HG02840 (cell line): ENCODE results near the gene MVD.
"Not testable (repeated sequence)": the region's sequence is repeated elsewhere in the genome, so short reads cannot be mapped to it uniquely, and the experiment has no call there.

ENCODE experiments used
- ATAC-seq: cut with Tn5 transposase; IDR thresholded peaks from one replicate; pipeline ENCODE4 v1.9.1; 2021; ENCODE audit warnings: mild to moderate bottlenecking, moderate library complexity, moderate number of reproducible peaks; ENCODE audit not compliant: unreplicated experiment, low FRiP score

The MVD gene

DNA sequence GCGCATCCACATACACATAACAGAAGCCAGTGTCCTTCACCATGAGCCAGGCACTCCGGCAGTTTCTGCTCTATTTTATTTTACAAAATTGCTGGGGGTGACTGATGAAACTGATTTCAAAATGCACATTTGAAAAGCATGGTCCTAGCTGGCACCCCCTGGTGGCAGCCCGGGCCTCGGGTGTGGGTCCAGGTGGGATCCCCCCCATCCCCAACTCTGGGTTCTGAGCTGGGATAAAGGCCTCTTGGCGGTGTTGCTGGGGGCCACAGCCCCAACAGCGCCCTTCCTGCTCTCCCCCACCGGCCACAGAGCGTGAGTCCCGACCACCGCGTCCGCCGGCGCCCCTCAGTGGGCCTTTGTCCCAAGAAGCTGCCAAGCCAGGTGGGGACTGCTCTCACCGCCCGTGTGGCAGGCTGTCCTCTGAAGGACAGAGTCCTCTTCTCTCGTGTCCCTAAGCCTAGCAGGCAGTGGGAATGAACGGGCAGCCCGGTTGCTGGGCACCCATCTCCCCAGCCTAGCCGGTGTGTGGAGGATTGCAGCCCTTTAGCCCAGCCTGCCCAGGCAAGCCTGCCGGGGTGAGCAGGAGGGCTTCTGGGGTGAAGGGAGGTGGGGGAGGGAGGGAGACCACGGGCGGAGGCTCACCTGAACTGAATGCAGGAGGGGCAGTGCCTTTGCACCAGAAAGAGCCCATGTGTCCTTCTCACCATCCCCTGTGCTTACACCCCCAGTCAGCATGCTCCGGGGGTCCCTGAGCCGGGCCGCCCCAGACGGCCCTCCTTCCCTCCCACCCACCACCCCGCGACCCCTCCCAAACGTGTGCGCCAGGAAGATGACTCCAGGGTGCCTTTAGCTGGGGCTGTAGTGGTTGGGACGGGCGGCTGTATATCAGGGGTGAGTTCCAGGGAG lies 22.5 kb upstream of the MVD start:
- ATAC-seq: no peak

DNA sequence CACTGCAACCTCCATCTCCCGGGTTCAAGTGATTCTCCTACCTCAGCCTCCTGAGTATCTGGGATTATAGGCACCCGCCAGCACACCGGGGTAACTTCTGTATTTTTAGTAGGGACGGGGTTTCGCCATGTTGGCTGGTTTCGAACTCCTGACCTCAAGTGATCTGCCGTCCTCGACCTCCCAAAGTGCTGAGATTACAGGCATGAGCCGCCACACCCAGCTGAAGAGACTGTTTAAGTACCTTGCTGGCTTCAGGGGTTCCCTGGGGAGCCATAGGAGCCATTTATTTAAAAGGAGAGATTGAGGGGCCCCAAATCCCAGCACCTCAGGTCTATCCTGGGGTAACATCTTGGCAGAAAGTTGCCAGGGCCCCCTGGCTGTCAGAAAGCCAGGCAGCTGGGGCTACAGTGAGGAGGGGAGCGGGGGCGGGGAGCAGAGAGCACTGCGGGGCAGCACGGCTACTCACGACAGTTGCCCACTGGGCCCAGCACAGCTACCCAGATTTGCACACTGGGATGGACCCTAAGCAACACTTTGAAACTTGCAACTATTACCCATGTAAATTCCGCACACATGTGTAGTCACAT lies 21.8 kb upstream of the MVD start:
- no peak for ATAC-seq

DNA sequence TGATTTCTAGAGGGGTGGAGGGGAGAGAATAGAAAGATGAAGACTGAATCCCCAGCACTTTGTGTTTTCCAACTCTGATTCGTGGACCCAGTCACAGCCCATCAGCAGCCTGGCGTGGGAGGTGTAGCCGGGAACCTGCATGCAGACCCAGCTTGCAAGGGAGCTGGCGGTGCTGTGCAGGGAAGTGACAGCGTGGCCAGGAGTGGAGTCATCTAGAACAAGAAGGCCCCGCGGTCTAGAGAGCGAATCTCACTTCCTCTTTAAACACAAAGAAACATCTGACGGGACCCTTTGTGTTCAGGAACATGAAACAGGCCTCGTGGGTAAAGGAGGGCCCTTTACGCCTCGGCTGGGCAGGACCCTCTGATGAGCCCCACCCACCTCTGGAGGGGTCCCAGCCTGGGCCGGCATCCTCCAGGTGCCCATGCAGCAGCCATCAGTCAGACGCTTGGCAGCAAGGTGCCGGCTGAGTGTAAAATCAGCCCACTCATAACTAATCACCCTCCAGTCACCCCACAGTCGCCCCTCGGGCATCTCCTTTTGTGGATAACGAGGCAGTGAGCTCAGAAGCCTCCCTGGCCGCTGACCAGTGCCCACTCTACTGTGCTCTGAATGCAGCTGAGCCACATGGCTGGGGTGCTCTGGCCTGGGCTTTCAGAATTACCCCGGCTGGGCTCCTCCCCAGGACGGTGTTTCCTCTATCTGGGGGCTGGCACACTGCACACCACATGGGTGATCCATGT lies 19.0 kb upstream of the MVD start:
- ATAC-seq: peak; percentile 67

DNA sequence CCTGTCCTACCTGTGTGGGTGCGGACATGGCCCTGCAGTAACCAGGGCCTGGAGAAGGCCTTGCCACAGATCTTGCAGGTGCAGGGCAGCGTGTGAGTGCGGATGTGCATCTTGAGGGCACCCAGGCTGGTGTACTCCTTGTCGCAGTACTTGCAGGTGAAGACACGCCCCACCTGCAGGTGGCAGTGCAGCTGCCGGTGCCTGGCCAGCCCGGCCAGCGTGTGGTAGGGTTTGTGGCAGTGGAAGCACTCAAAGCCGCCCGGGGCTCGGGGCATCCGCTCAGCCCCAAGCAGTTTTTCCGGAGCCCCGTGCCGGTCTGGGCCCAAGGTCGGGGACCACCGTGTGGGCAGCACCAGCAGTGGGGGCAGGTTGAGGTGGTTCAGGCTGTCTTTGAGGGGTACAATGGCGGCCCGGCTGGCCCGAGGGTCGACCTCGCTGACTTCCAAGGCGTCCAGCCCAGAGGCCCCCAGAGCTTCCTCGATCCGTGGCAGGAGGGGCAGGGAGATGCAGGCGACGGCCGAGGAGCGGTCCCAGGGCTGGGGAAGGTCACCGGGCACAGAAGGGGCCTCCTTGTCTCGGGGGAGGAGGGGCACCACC lies 18.3 kb upstream of the MVD start:
- ATAC-seq: peak; percentile 6

DNA sequence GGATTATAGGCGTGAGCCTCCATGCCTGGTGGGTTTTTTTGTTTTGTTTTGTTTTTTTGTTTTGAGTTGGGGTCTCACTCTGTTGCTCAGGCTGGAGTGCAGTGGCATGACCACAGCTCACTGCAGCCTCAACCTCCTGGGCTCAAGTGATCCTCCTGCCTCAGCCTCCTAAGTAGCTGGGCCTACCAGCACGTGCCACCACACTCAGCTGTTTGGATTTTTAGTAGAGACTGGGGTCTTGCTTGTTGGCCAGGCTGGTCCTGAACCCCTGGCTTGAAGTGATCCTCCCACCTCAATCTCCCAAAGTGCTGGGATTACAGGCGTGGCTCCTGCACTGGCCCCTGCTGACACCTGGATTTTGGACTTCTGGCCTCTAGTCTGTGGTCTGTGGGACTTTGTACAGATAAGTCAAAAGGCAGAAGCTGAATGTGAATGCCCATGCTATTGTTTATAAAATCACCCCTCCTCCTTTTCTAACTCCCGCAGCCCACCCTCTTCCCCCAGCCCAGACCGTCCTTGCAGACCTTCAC lies 17.7 kb upstream of the MVD start:
- no peak for ATAC-seq

DNA sequence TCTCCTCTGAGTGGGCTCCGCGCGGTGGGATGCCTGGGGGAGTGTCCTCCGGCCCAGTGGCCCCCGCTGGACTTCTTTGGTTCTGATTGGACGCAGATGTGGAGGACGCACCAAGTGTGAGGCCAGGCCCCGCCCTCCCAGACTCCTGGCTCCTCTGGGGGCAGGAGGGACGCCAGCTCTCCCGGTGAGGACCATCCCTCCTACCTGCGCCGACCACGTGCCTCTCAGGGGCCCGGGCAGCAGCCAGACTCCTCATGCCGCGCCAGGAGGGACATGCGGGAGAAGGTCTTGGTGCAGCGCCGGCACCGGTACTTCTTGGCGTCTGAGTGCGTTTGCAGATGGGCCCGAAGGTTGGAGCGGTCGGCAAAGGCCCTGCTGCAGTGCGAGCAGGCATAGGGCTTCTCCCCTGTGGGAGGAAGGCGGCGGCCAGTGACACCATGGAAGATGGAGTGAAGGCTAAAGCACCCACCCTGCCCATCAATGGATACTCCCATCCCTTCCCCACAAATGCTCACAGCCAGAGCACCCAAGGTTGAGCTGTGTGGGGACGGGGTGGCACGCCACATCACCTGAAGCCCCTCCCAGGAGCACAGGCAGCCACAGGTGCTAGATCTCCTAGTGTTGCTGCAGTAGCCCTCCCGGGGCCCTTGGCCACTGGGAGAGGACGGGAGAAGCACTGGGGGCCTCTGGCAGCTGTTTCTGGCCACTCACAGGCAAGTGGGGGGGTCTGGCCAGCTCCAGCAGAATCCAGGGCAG lies 15.5 kb upstream of the MVD start:
- ATAC-seq: no peak

DNA sequence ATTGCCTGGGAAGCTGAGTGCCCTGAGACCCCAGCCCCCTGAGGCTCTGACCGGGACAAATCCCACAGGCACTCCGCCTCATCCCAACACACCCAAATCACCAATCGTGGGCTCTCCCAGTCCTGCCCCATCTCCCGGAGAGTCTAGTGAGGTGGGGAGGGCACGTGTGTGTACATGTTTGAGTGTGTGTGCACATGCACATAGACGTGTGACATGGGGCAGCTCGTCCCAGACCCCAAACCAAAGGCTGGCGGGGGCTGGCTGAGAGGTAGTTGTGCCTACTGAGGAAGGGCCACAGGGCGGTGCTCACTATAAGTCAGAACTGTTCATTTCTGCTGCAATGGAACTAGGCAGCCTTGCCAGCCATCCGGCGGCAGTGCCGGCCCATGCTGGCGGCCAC lies 14.8 kb upstream of the MVD start:
- ATAC-seq: no peak

DNA sequence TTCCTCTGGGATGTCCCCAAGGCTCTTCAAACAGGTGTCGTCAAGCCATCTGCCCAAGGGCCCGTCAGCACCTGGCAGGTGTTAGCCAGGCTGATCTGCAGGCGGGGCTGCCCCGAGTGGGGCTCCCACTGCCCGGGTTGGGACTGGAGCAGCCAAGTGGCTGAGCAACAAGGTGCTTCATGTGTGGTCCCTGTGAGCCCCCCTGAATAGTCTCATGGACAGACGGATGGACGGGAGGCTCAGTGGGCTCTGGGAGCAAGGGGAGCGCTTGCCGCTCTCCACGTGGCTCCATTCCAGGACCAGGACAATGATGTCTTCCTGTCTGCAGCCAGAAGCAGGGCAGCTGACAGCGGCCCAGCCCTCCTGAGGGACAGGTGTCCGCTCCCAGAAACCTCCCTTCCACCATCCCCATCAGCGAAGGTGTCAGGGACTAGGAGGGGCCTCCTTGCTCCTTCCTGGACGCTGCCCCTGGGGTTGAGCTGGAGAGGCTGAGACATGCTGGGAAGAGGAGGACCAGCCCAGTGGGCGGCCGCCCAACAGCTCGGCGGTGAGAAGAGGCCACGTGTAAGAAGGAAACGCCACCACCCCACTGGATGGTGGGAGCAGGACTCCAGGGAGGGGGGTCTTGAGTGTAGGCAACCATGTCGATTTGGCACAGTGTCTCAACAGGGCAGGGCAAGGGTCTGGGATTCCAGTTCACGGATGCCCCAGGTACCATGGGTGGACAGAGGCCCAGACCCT lies 13.8 kb upstream of the MVD start:
- no peak for ATAC-seq

DNA sequence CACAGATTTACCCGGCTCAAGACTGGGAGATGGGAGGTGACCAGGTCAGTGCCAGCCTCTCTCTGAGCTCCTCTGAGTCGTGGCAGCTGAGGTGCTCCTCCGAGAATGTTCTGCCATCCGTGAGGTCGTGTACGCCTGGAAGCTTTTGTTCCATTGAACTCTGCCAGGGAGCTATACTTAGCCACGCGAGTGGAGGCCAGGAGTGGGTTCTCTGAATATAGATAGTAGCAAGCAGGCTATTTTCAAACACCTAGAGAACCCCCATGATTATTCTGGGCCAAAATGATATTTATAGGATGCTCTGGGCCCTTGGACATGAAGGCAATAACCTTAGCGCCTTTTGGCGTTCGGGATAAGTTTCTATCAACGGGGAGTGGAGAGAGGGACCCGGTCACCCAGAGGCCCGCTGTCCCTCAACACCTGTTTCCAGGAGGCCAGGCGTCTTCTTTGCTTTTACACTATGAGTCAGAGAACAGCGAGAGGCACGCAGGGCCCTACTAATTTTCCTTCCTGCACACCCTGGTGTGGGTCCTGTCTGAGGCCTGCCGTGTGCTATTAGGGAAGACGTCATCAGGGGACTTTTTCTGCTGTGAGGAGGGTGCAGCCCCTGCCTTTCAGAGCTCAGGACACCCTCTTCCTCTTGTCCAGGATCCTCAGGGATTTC lies 11.0 kb upstream of the MVD start:
- ATAC-seq: no peak

DNA sequence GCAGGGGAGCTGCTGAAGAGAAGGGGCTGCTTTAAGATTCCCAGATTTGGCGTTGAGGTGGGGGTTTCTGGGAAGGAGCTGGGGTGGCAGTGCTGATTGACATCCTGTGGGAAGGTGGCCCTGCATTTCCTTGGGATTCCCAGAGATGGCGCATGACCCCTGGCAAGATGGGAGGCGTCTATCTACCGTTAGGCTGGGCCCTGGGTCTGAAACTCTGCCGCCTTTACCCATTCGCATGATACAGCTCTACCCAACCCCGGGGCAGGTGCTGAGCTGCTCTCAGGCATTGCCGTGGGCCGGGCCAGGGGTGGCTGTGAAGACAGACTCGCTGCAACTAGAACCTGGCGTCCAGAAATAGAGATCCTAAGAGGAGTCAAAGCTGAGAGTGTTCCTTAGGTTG lies 9.9 kb upstream of the MVD start:
- ATAC-seq: no peak

DNA sequence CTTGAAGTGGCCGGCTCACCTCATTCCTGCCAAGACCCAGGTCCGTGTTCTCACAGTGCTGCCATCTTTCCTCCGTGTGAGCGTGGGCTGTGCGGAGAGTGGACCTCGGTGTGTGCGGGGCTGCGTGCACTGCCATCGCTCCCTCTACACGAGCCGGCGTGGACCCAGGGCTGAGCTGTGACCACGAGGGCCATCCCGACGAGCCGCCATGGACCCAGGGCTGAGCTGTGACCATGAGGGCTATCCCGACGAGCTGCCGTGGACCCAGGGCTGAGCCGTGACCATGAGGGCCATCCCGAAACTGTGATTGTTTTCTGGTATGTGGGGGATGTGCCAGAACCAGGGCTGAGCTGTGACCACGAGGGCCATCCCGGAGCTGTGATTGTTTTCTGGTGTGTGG lies 8.9 kb upstream of the MVD start:
- no peak for ATAC-seq

DNA sequence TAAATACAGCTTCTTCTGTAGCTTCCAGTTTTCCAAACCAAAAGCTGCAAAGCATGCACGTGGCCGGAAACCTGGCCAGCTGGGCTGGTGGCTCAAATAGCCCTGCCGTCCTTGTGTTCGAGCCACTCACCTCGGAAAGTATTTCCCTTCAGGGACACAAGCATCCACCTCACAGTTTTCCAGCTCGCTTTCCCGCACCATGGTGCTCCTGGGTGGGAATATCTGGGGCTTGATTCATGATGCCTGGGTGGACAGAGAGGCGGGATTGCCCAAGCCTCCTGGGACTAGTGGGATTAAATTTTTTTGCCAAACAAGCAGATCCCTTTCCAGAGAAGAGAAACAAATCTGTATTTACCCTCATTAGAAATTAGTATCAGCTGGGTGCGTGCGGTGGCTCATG lies 7.1 kb upstream of the MVD start:
- no peak for ATAC-seq

DNA sequence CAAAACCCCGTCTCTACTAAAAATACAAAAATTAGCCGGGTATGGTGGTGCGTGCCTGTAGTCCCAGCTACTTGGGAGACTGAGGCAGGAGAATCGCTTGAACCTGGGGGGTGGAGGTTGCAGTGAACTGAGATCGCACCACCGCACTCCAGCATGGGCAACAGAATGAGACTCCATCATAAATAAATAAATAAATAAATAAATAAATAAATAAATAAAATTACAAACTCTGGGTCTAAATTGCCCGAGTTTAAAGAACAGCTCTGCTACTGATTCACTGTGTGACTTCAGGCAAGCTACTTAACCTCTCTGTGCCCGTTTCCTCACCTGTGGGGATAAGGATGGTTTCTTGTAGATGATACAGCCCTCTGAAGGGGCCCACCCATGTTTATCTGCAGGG lies 6.6 kb upstream of the MVD start:
- not testable (repeated sequence) for ATAC-seq

DNA sequence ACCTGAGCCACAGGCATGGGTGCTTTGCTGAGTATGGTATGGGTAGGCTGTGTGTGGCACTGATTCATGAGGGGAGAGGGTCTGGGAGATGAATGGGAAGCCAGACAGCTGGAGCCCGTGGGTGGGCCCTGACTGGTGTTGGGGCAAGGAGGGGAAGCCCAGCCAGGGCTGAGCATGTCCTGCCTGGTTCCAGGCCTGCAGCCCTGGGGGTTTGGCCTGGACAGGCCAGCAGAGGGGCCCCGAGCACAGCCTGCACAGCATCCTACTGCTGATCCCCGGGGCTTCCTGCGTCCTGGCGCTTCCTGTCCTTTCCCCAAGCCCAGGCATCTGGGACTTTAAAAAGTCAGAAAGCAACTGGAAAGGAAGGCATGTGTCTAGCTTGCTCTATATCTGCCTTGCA lies 4.6 kb upstream of the MVD start:
- ATAC-seq: no peak

DNA sequence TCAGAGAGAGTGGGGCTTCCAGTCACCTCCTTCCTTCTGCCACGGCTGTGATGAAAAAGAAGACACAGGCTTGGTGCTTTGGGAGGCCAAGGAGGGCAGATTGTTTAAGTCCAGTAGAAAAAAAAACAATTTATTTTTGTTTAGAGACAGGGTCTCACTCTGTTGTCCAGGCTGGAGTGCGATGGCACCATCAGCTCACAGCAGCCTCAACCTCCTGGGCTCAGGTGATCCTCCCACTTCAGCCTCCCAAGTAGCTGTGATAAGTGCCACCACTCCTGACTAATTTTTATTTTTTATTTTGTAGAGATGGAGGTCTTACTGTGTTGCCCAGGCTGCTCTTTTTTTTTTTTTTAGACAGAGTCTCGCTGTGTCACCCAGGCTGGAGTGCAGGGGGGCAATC lies 2.7 kb upstream of the MVD start:
- ATAC-seq: no peak

DNA sequence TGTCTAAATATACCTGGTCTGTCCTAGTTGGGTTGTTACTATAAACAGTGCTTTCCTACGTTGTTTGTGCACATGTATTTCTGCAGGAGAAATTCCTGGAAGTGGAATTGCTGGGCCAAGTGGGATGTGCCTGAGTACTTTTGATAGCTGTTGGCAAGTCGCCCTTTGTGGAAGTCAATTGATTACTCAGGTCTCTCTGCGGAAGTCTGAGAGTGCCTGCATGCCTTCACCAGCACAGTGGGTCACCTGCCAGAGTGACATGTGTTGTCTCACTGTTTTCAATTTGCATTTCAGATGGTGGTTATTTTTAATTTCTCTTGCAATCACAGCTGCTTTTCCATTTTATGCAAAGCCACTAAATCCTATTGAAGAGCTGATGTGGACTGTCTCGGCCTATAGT lies 2.3 kb upstream of the MVD start:
- ATAC-seq: no peak

DNA sequence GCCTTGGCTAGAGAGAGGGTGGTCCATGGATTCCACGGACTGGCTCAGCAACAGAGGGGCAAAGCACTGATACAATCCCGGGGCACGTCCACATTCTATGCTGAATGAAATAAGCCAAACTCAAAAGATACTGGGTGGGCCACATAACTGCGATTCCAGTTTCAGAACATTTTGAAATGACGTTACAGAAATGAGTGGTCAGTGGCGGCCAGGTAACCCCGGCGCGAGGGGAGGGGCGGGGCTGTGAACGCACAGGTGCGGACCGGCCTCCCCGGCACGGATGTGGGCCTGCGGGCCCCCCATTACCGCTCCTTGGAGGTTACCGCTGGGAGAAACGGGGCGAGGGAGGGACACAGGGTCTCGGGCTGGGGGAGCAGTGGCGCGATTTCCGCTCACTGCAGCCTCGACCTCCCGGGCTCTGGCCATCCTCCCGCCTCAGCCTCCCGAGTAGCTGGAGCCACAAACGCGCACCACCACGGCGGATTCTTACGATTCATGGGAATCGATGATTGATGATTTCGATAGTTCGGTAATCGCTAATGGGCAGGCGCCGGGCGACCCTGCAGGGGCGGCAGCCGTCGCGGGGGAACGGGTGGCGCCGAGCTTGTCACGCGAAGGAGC lies 559 bp downstream of the MVD start:
- no peak for ATAC-seq

DNA sequence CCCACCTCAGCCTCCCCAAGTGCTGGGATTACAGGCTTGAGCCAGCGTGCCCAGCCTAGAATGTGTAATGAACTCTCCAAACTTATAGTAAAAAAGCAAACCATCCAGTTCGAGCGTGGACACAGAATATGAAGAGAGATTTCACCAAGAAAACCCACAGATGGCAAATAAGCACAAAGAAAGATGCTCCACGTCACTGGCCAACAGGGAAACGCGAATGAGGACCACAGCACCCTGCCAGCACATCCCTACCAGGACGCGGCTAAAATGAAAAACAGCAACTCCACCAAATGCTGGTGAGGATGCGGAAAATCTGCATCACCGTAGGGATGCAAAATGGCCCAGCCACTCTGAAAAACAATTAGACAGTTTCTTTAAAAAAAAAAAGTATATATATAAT lies 1.4 kb downstream of the MVD start:
- ATAC-seq: no peak

DNA sequence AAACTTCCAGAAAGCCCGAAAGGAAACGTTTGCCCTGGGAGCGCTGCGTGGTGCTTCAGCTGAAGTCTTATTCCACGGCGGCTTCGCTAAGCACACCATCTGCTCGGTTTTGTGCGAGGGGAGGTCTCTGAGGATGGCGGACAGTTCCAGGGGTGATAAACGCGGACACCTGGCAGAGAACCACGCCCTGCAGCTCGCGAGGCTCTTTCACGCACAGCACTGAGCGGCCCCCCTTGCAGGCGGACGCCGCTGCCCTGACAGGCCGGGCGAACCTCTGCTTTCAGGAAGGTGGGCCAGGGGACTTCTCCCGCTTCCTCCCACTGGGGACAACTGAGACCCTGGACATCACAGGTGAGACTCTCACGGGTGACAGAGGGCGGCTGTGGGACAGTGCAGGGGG lies 3.7 kb downstream of the MVD start:
- ATAC-seq: no peak
